ENCODE data around the gene P2RX7. TPM values are rescaled to one million over a fixed set of nuclear protein-coding genes. Genes with fewer than 3 reads are reported as not detected.

P2RX7 gene
- polyA plus RNA-seq, 1 donor from 2014 or later: not detected

DNA sequence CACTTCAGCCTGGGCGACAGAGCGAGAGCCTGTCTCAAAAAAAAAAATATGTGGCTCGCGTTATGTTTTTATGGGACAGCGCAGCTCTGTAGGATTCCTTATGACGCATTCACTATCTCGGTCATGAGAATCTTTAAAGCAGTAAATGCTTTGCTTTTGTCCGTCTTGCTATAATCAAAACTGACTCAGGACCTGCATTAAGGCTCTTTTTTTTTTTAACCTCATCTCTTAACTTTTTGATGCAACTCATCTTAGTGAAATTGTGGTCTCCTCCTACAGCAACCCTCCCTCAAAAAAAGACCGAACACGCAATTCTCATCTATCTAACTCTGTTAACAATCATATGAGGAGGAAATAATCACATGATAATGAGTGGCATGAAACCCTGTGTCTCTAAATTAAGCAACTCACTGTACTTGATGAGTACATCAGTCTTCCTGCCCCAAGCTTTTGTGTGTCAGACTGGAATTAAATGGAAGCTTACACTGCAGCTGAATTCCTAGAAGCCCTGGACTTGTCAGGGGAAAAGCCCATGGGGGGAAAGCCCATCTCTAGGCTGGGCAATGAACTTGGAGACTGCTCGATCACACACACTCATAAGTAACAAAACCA, 81.6 kb downstream of the P2RX7 start:
- H4K20me1 ChIP-seq (ENCODE audit: insufficient read depth): no peaks in the 10 kb centered on the region
- H3K79me2 ChIP-seq (replicated peaks; ENCODE audit: insufficient read depth, low read length): no peaks in the 10 kb centered on the region
- H3K36me3 ChIP-seq (ENCODE audit: insufficient read depth, low read length): no peaks in the 10 kb centered on the region
- TF ChIP-seq POLR2AphosphoS5 (IDR thresholded peaks at IDR 0.05) (no peak), RAD21 (conservative IDR thresholded peaks at IDR 0.05) (no peak), SMC3 (conservative IDR thresholded peaks at IDR 0.05; ENCODE audit: poor library complexity) (no peak), EP300 (conservative IDR thresholded peaks at IDR 0.05; ENCODE audit: poor library complexity, severe bottlenecking) (no peak), EZH2 (IDR thresholded peaks at IDR 0.05; ENCODE audit: borderline replicate concordance, insufficient read depth, low read length, poor library complexity, severe bottlenecking) (no peak), TAF1 (IDR thresholded peaks at IDR 0.05; ENCODE audit: low read depth) (no peak)
- no peaks in the 10 kb centered on the region for H3K9me3 ChIP-seq (ENCODE audit: low read length)
- no peak overlapping the region for H2AFZ ChIP-seq (ENCODE audit: low read depth, low read length)
- H3K9me2 ChIP-seq (ENCODE audit: insufficient read depth, low read length): no peaks in the 10 kb centered on the region
- H3K27me3 ChIP-seq (ENCODE audit: insufficient read depth, low read depth, low read length): no peaks in the 10 kb centered on the region
- no peak overlapping the region for H3K4me3 ChIP-seq (ENCODE audit: low read length)
- H3K9ac ChIP-seq (ENCODE audit: low read length): no peak overlapping the region
- H3K27ac ChIP-seq (ENCODE audit: low read length): no peak overlapping the region
- H3K4me2 ChIP-seq (ENCODE audit: low read length): no peak overlapping the region
- H3F3A ChIP-seq (ENCODE audit: insufficient read depth, low read length, poor library complexity, severe bottlenecking): no peaks in the 10 kb centered on the region

DNA sequence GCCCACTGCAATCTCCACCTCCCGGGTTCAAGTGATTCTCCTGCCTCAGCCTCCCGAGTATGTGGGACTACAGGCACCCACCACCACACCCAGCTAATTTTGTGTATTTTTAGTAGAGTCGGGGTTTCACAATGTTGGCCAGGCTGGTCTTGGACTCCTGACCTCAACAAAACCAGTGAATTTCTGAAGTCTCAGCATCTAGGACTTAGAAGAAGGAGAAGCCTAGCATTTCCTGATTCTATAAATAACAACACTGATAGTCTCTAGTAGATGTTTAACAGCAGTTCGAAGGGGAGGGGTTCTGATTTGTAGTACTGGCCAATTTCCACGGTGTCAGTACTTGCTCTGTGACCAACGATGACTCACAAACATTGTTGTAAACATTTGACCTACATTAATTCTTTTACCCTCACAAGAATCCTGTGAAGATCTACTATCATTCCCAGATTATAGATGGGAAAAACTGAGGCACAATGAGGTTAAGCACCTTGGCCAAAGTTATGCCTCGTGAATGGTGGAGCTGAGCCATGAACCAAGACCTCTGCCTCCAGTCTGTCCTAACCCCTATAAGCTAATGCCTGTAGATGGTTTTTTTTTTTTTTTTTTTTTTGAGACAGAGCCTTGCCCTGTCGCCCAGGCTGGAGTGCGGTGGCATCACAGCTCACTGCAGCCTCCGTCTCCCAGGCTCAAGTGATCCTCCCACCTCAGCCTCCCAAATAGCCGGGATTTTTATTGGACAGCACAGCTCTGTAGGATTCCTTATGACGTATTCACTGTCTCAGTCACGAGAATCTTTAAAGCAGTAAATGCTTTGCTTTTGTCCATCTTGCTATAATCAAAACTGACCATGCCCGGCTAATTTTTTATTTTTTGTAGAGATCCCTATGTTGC, 82.4 kb downstream of the P2RX7 start:
- no peaks in the 10 kb centered on the region for H3F3A ChIP-seq (ENCODE audit: insufficient read depth, low read length, poor library complexity, severe bottlenecking)
- no peak overlapping the region for H3K4me3 ChIP-seq (ENCODE audit: low read length)
- H3K27ac ChIP-seq (ENCODE audit: low read length): no peak overlapping the region
- H2AFZ ChIP-seq (ENCODE audit: low read depth, low read length): no peak overlapping the region
- H3K4me2 ChIP-seq (ENCODE audit: low read length): no peak overlapping the region
- no peaks in the 10 kb centered on the region for H4K20me1 ChIP-seq (ENCODE audit: insufficient read depth)
- no peak for TF ChIP-seq EZH2 (IDR thresholded peaks at IDR 0.05; ENCODE audit: borderline replicate concordance, insufficient read depth, low read length, poor library complexity, severe bottlenecking)
- H3K9me2 ChIP-seq (ENCODE audit: insufficient read depth, low read length): no peaks in the 10 kb centered on the region
- no peaks in the 10 kb centered on the region for H3K79me2 ChIP-seq (replicated peaks; ENCODE audit: insufficient read depth, low read length)
- H3K9me3 ChIP-seq (ENCODE audit: low read length): no peaks in the 10 kb centered on the region
- no peak overlapping the region for H3K9ac ChIP-seq (ENCODE audit: low read length)
- H3K36me3 ChIP-seq (ENCODE audit: insufficient read depth, low read length): no peaks in the 10 kb centered on the region
- no peaks in the 10 kb centered on the region for H3K27me3 ChIP-seq (ENCODE audit: insufficient read depth, low read depth, low read length)

DNA sequence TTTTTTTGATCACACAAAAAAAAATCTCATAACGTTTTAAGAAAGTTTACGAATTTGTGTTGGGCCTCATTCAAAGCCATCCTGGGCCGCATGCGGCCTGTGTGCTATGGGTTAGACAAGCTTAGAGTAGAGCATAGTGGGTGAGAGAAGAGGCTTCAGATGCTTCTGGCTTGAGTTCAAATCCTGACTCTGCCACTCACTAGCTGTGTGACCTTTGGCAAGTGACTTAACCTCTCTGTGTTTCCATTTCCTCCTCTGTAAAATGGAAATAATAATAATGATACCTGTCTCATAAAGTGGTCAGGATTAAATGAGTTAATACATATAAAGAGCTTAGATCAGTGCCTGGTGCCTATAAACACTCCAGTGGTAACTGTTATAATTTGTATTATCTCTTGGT, 83.4 kb downstream of the P2RX7 start:
- Histone ChIP-seq H3K9ac (ENCODE audit: low read length) (no peak overlapping the region), H3K27ac (ENCODE audit: low read length) (no peak overlapping the region), H3K4me2 (ENCODE audit: low read length) (no peak overlapping the region), H4K20me1 (ENCODE audit: insufficient read depth) (no peaks in the 10 kb centered on the region), H3F3A (ENCODE audit: insufficient read depth, low read length, poor library complexity, severe bottlenecking) (no peaks in the 10 kb centered on the region), H3K9me3 (ENCODE audit: low read length) (no peaks in the 10 kb centered on the region), H3K27me3 (ENCODE audit: insufficient read depth, low read depth, low read length) (no peaks in the 10 kb centered on the region), H3K4me3 (ENCODE audit: low read length) (no peak overlapping the region), H3K9me2 (ENCODE audit: insufficient read depth, low read length) (no peaks in the 10 kb centered on the region), H3K36me3 (ENCODE audit: insufficient read depth, low read length) (no peaks in the 10 kb centered on the region), H3K79me2 (replicated peaks; ENCODE audit: insufficient read depth, low read length) (no peaks in the 10 kb centered on the region), H2AFZ (ENCODE audit: low read depth, low read length) (no peak overlapping the region)
- TF ChIP-seq EZH2 (IDR thresholded peaks at IDR 0.05; ENCODE audit: borderline replicate concordance, insufficient read depth, low read length, poor library complexity, severe bottlenecking) (no peak), EP300 (conservative IDR thresholded peaks at IDR 0.05; ENCODE audit: poor library complexity, severe bottlenecking) (no peak), POLR2AphosphoS5 (IDR thresholded peaks at IDR 0.05) (no peak), RAD21 (conservative IDR thresholded peaks at IDR 0.05) (no peak), TAF1 (IDR thresholded peaks at IDR 0.05; ENCODE audit: low read depth) (no peak), SMC3 (conservative IDR thresholded peaks at IDR 0.05; ENCODE audit: poor library complexity) (no peak), MXI1 (conservative IDR thresholded peaks at IDR 0.05; ENCODE audit: poor library complexity, severe bottlenecking) (no peak)
- TF ChIP-seq, protein P1, sequence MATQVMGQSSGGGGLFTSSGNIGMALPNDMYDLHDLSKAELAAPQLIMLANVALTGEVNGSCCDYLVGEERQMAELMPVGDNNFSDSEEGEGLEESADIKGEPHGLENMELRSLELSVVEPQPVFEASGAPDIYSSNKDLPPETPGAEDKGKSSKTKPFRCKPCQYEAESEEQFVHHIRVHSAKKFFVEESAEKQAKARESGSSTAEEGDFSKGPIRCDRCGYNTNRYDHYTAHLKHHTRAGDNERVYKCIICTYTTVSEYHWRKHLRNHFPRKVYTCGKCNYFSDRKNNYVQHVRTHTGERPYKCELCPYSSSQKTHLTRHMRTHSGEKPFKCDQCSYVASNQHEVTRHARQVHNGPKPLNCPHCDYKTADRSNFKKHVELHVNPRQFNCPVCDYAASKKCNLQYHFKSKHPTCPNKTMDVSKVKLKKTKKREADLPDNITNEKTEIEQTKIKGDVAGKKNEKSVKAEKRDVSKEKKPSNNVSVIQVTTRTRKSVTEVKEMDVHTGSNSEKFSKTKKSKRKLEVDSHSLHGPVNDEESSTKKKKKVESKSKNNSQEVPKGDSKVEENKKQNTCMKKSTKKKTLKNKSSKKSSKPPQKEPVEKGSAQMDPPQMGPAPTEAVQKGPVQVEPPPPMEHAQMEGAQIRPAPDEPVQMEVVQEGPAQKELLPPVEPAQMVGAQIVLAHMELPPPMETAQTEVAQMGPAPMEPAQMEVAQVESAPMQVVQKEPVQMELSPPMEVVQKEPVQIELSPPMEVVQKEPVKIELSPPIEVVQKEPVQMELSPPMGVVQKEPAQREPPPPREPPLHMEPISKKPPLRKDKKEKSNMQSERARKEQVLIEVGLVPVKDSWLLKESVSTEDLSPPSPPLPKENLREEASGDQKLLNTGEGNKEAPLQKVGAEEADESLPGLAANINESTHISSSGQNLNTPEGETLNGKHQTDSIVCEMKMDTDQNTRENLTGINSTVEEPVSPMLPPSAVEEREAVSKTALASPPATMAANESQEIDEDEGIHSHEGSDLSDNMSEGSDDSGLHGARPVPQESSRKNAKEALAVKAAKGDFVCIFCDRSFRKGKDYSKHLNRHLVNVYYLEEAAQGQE (IDR thresholded peaks at IDR 0.05; ENCODE audit: borderline replicate concordance): no peak
- TF ChIP-seq, protein P2, sequence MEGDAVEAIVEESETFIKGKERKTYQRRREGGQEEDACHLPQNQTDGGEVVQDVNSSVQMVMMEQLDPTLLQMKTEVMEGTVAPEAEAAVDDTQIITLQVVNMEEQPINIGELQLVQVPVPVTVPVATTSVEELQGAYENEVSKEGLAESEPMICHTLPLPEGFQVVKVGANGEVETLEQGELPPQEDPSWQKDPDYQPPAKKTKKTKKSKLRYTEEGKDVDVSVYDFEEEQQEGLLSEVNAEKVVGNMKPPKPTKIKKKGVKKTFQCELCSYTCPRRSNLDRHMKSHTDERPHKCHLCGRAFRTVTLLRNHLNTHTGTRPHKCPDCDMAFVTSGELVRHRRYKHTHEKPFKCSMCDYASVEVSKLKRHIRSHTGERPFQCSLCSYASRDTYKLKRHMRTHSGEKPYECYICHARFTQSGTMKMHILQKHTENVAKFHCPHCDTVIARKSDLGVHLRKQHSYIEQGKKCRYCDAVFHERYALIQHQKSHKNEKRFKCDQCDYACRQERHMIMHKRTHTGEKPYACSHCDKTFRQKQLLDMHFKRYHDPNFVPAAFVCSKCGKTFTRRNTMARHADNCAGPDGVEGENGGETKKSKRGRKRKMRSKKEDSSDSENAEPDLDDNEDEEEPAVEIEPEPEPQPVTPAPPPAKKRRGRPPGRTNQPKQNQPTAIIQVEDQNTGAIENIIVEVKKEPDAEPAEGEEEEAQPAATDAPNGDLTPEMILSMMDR (IDR thresholded peaks at IDR 0.05; ENCODE audit: poor library complexity, severe bottlenecking): no peak
